ENCODE measurements around the gene GPR68. TPM values are rescaled to one million over a fixed set of nuclear protein-coding genes. Genes with fewer than 3 reads are reported as not detected.
"Not testable (repeated sequence)": the region's sequence is repeated elsewhere in the genome, so short reads cannot be mapped to it uniquely, and the experiment has no call there.

GPR68 gene
- total RNA-seq, 1 donor from 2014 or later, result 6.0 TPM

- H3K36me3 Mint-ChIP-seq (ENCODE audit: low read depth), result peaks cover 57% of the 10 kb centered on the region
- no peak for DNase-seq (ENCODE audit: low spot score)
- H3K9me3 Mint-ChIP-seq, result no peaks in the 10 kb centered on the region
- intact Hi-C loops (cut with micrococcal nuclease), result no loop called here
- no peaks in the 10 kb centered on the region for H3K27me3 Mint-ChIP-seq (ENCODE audit: low read depth)
- peaks cover 2% of the 10 kb centered on the region for H3K4me1 Mint-ChIP-seq (ENCODE audit: low read depth)
- no peak overlapping the region for H3K27ac Mint-ChIP-seq
- no peak overlapping the region for H3K4me3 Mint-ChIP-seq (ENCODE audit: low read depth)
Measured at GRCh38 chr14:91216731-91217226, 27.7 kb downstream of the GPR68 start.

- H3K27me3 Mint-ChIP-seq (ENCODE audit: low read depth), result no peaks in the 10 kb centered on the region
- H3K9me3 Mint-ChIP-seq, result no peaks in the 10 kb centered on the region
- H3K27ac Mint-ChIP-seq, result peak overlapping the region; percentile 17
- H3K36me3 Mint-ChIP-seq (ENCODE audit: low read depth), result peaks cover 60% of the 10 kb centered on the region
- no peak overlapping the region for H3K4me3 Mint-ChIP-seq (ENCODE audit: low read depth)
- no peaks in the 10 kb centered on the region for H3K4me1 Mint-ChIP-seq (ENCODE audit: low read depth)
- intact Hi-C loops (cut with micrococcal nuclease), result no loop called here
- no peak for DNase-seq (ENCODE audit: low spot score)
Measured at GRCh38 chr14:91215381-91215780, 29.1 kb downstream of the GPR68 start.

- DNase-seq (ENCODE audit: low spot score), result no peak
- H3K4me1 Mint-ChIP-seq (ENCODE audit: low read depth), result no peaks in the 10 kb centered on the region
- peaks cover 62% of the 10 kb centered on the region for H3K36me3 Mint-ChIP-seq (ENCODE audit: low read depth)
- intact Hi-C loops (cut with micrococcal nuclease), result no loop called here
- no peaks in the 10 kb centered on the region for H3K9me3 Mint-ChIP-seq
- no peaks in the 10 kb centered on the region for H3K27me3 Mint-ChIP-seq (ENCODE audit: low read depth)
- H3K4me3 Mint-ChIP-seq (ENCODE audit: low read depth), result no peak overlapping the region
- H3K27ac Mint-ChIP-seq, result no peak overlapping the region
Measured at GRCh38 chr14:91214306-91214705, 30.2 kb downstream of the GPR68 start.

- no peak overlapping the region for H3K4me3 Mint-ChIP-seq (ENCODE audit: low read depth)
- no peaks in the 10 kb centered on the region for H3K9me3 Mint-ChIP-seq
- H3K4me1 Mint-ChIP-seq (ENCODE audit: low read depth), result peaks cover 12% of the 10 kb centered on the region
- intact Hi-C loops (cut with micrococcal nuclease), result no loop called here
- H3K27ac Mint-ChIP-seq, result no peak overlapping the region
- no peaks in the 10 kb centered on the region for H3K27me3 Mint-ChIP-seq (ENCODE audit: low read depth)
- DNase-seq (ENCODE audit: low spot score), result no peak
- peaks cover 69% of the 10 kb centered on the region for H3K36me3 Mint-ChIP-seq (ENCODE audit: low read depth)
Measured at GRCh38 chr14:91211017-91211416, 33.5 kb downstream of the GPR68 start.

- H3K36me3 Mint-ChIP-seq (ENCODE audit: low read depth), result peaks cover 85% of the 10 kb centered on the region
- DNase-seq (ENCODE audit: low spot score), result no peak
- peak overlapping the region; percentile 79 for H3K27ac Mint-ChIP-seq
- H3K9me3 Mint-ChIP-seq, result no peaks in the 10 kb centered on the region
- H3K4me3 Mint-ChIP-seq (ENCODE audit: low read depth), result peak overlapping the region; percentile 37
- H3K27me3 Mint-ChIP-seq (ENCODE audit: low read depth), result no peaks in the 10 kb centered on the region
- peaks cover 32% of the 10 kb centered on the region for H3K4me1 Mint-ChIP-seq (ENCODE audit: low read depth)
- intact Hi-C loops (cut with micrococcal nuclease), result loop anchor here (2.0 kb wide), 1 partner anchor 22 kb away; no protein-coding TSS in a partner anchor
Measured at GRCh38 chr14:91207008-91207407, 37.5 kb downstream of the GPR68 start.

GRCh38 chr14:91205459-91205858 is 39.0 kb downstream of the GPR68 start:
- Mint-ChIP-seq H3K4me1 (ENCODE audit: low read depth) (peaks cover 38% of the 10 kb centered on the region), H3K9me3 (no peaks in the 10 kb centered on the region), H3K4me3 (ENCODE audit: low read depth) (no peak overlapping the region), H3K36me3 (ENCODE audit: low read depth) (peaks cover 81% of the 10 kb centered on the region), H3K27me3 (ENCODE audit: low read depth) (no peaks in the 10 kb centered on the region), H3K27ac (peak overlapping the region; percentile 40)
- no peak for DNase-seq (ENCODE audit: low spot score)
- intact Hi-C loops (cut with micrococcal nuclease), result no loop called here

- peaks cover 38% of the 10 kb centered on the region for H3K4me1 Mint-ChIP-seq (ENCODE audit: low read depth)
- H3K27ac Mint-ChIP-seq, result no peak overlapping the region
- DNase-seq (ENCODE audit: low spot score), result no peak
- H3K36me3 Mint-ChIP-seq (ENCODE audit: low read depth), result peaks cover 81% of the 10 kb centered on the region
- no peak overlapping the region for H3K4me3 Mint-ChIP-seq (ENCODE audit: low read depth)
- H3K9me3 Mint-ChIP-seq, result no peaks in the 10 kb centered on the region
- intact Hi-C loops (cut with micrococcal nuclease), result no loop called here
- H3K27me3 Mint-ChIP-seq (ENCODE audit: low read depth), result no peaks in the 10 kb centered on the region
Measured at GRCh38 chr14:91204657-91205056, 39.8 kb downstream of the GPR68 start.

GRCh38 chr14:91202234-91202974 is 42.1 kb downstream of the GPR68 start:
- H3K9me3 Mint-ChIP-seq, result no peaks in the 10 kb centered on the region
- intact Hi-C loops (cut with micrococcal nuclease), result no loop called here
- H3K27ac Mint-ChIP-seq, result peak overlapping the region; percentile 62
- no peaks in the 10 kb centered on the region for H3K27me3 Mint-ChIP-seq (ENCODE audit: low read depth)
- no peak overlapping the region for H3K4me3 Mint-ChIP-seq (ENCODE audit: low read depth)
- H3K36me3 Mint-ChIP-seq (ENCODE audit: low read depth), result peaks cover 81% of the 10 kb centered on the region
- peaks cover 44% of the 10 kb centered on the region for H3K4me1 Mint-ChIP-seq (ENCODE audit: low read depth)
- DNase-seq (ENCODE audit: low spot score), result no peak

GRCh38 chr14:91200802-91201201 is 43.7 kb downstream of the GPR68 start:
- H3K4me3 Mint-ChIP-seq (ENCODE audit: low read depth); H3K27me3 Mint-ChIP-seq (ENCODE audit: low read depth); DNase-seq (ENCODE audit: low spot score); H3K9me3 Mint-ChIP-seq; intact Hi-C loops (cut with micrococcal nuclease): not testable (repeated sequence)
- Mint-ChIP-seq H3K27ac (peak overlapping the region; percentile 9), H3K36me3 (ENCODE audit: low read depth) (peaks cover 81% of the 10 kb centered on the region), H3K4me1 (ENCODE audit: low read depth) (peaks cover 44% of the 10 kb centered on the region)

- peaks cover 70% of the 10 kb centered on the region for H3K36me3 Mint-ChIP-seq (ENCODE audit: low read depth)
- H3K27ac Mint-ChIP-seq, result peak overlapping the region; percentile 47
- no peak overlapping the region for H3K4me3 Mint-ChIP-seq (ENCODE audit: low read depth)
- peaks cover 47% of the 10 kb centered on the region for H3K4me1 Mint-ChIP-seq (ENCODE audit: low read depth)
- H3K9me3 Mint-ChIP-seq, result no peaks in the 10 kb centered on the region
- no peak for DNase-seq (ENCODE audit: low spot score)
- intact Hi-C loops (cut with micrococcal nuclease), result no loop called here
- no peaks in the 10 kb centered on the region for H3K27me3 Mint-ChIP-seq (ENCODE audit: low read depth)
Measured at GRCh38 chr14:91197631-91198030, 46.9 kb downstream of the GPR68 start.

GRCh38 chr14:91195881-91196280 is 48.6 kb downstream of the GPR68 start:
- no peaks in the 10 kb centered on the region for H3K27me3 Mint-ChIP-seq (ENCODE audit: low read depth)
- no peak overlapping the region for H3K27ac Mint-ChIP-seq
- intact Hi-C loops (cut with micrococcal nuclease), result no loop called here
- H3K9me3 Mint-ChIP-seq, result no peaks in the 10 kb centered on the region
- H3K4me1 Mint-ChIP-seq (ENCODE audit: low read depth), result peaks cover 43% of the 10 kb centered on the region
- H3K36me3 Mint-ChIP-seq (ENCODE audit: low read depth), result peaks cover 76% of the 10 kb centered on the region
- no peak overlapping the region for H3K4me3 Mint-ChIP-seq (ENCODE audit: low read depth)
- no peak for DNase-seq (ENCODE audit: low spot score)

- Mint-ChIP-seq H3K4me1 (ENCODE audit: low read depth) (peaks cover 37% of the 10 kb centered on the region), H3K27ac (no peak overlapping the region), H3K36me3 (ENCODE audit: low read depth) (peaks cover 71% of the 10 kb centered on the region), H3K9me3 (no peaks in the 10 kb centered on the region), H3K4me3 (ENCODE audit: low read depth) (no peak overlapping the region), H3K27me3 (ENCODE audit: low read depth) (no peaks in the 10 kb centered on the region)
- intact Hi-C loops (cut with micrococcal nuclease), result loop anchor here (5.0 kb wide), 1 partner anchor 54 kb away; no protein-coding TSS in a partner anchor
- DNase-seq (ENCODE audit: low spot score), result no peak
Measured at GRCh38 chr14:91193069-91193468, 51.4 kb downstream of the GPR68 start.

- Mint-ChIP-seq H3K36me3 (ENCODE audit: low read depth) (peaks cover 72% of the 10 kb centered on the region), H3K9me3 (no peaks in the 10 kb centered on the region), H3K27ac (no peak overlapping the region), H3K4me3 (ENCODE audit: low read depth) (no peak overlapping the region), H3K4me1 (ENCODE audit: low read depth) (peaks cover 20% of the 10 kb centered on the region), H3K27me3 (ENCODE audit: low read depth) (no peaks in the 10 kb centered on the region)
- DNase-seq (ENCODE audit: low spot score), result no peak
- intact Hi-C loops (cut with micrococcal nuclease), result loop anchor here (5.0 kb wide), 1 partner anchor 56 kb away; no protein-coding TSS in a partner anchor
Measured at GRCh38 chr14:91190853-91191252, 53.7 kb downstream of the GPR68 start.
